C4-2B (cell line): ENCODE results near the gene SH3GLB2.
"Not testable (repeated sequence)": the region's sequence is repeated elsewhere in the genome, so short reads cannot be mapped to it uniquely, and the experiment has no call there.

Source experiments
- CTCF ChIP-seq: fragments of 450-650 bp; conservative IDR thresholded peaks from 2 replicates; pipeline ENCODE4 v1.5.1; 2017; ENCODE audit warnings: mild to moderate bottlenecking
- ZFX ChIP-seq: fragments of 450-650 bp; IDR thresholded peaks from 2 replicates; pipeline ENCODE4 v1.6.1; 2017

DNA sequence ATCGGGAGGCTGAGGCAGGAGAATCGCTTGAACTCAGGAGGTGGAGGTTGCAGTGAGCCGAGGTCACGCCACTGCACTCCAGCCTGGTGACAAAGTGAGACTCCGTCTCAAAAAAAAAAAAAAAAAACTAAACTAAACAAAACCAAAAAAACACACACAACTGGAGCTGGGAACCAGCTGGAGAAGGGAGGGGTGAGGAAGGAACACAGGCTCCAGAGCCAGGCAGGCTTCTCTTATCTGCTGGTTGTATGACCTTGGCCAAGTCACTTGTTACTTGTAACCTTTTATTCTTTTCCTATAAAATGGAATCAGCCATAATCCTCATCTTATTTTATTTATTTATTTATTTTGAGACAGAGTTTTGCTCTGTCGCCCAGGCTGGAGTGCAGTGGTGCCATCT, 24.0 kb downstream of the SH3GLB2 start:
- not testable (repeated sequence) for TF ChIP-seq CTCF, ZFX
